Peyer's patch (tissue), 4 donors: ENCODE measurements around the gene WWOX.

Experiments
- POLR2A ChIP-seq, 2 donors: fragments of 450-650 bp; IDR thresholded peaks; one replicate each; pipeline ENCODE4 v1.5.1; 2017; ENCODE audit warnings: antibody characterized with exemption in 2 of 2, mild to moderate bottlenecking in 2 of 2, moderate library complexity in 2 of 2
- TF ChIP-seq, protein P1 (sequence below), 6 experiments: fragments of 450-650 bp in 4 of 6; fragments of 200-600 bp in 2 of 6; sonication (generic) in 1 of 6; IDR thresholded peaks; one replicate each; pipeline ENCODE4 v1.5.1; 2017 to 2019; ENCODE audit warnings: antibody characterized with exemption in 6 of 6, mild to moderate bottlenecking in 3 of 6, moderate library complexity in 1 of 6

DNA sequence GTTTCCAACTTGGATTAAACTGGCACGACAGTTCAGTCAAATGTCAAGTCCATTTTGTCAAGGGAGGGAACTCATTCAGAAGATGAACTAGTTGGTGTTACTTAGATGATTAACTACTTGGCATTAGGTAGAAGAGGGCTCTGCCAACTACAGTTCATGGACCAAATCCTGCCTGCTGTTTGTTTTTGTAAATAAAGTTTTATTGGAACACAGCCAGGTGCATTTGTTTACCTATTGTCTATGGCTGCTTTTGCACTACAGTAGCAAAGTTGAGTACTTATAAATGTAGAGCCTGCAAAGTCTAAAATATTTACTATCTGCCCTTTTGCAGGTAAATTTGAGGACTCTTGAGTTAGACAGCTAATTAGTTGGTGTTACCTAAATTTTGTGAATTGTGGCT is 1091.1 kb downstream of the WWOX start:
- TF ChIP-seq, protein P1, sequence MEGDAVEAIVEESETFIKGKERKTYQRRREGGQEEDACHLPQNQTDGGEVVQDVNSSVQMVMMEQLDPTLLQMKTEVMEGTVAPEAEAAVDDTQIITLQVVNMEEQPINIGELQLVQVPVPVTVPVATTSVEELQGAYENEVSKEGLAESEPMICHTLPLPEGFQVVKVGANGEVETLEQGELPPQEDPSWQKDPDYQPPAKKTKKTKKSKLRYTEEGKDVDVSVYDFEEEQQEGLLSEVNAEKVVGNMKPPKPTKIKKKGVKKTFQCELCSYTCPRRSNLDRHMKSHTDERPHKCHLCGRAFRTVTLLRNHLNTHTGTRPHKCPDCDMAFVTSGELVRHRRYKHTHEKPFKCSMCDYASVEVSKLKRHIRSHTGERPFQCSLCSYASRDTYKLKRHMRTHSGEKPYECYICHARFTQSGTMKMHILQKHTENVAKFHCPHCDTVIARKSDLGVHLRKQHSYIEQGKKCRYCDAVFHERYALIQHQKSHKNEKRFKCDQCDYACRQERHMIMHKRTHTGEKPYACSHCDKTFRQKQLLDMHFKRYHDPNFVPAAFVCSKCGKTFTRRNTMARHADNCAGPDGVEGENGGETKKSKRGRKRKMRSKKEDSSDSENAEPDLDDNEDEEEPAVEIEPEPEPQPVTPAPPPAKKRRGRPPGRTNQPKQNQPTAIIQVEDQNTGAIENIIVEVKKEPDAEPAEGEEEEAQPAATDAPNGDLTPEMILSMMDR (IDR thresholded peaks at IDR 0.05) = no peak
- TF ChIP-seq POLR2A (IDR thresholded peaks at IDR 0.05) = no peak
